MCF 10A (cell line): ENCODE measurements around the gene NUDC. TPM values are rescaled to one million over a fixed set of nuclear protein-coding genes. Genes with fewer than 3 reads are reported as not detected.

Experiments
- BruUV-seq: library from RNA; stranded (reverse); fragments of 400-500 nt; replicated peaks from 2 replicates; lab custom pipeline; 2021; lab: Mats Ljungman, UMichigan
- CTCF ChIA-PET: fragments of 300-600 bp; sonication (Branson Sonifier 250); formaldehyde crosslinking; extraction: SDS; loops from one replicate; lab custom pipeline; 2021; ENCODE audit warnings: antibody characterized with exemption, inconsistent platforms; lab: Yijun Ruan, JAX
- POLR2A ChIA-PET: fragments of 300-600, 350-650 bp; sonication (Branson Sonifier 250); formaldehyde crosslinking; extraction: SDS; loops from one replicate; lab custom pipeline; 2020; ENCODE audit warnings: antibody characterized with exemption, inconsistent platforms; lab: Yijun Ruan, JAX
- DNase-seq: peaks from one replicate; pipeline ENCODE4 v3.0.0-alpha.2; 2018; ENCODE audit not compliant: unreplicated experiment
- H3K27ac Mint-ChIP-seq: one replicate; pipeline ENCODE4 v1.8.0; 2022; ENCODE audit warnings: mild to moderate bottlenecking, low read depth, mixed read lengths; ENCODE audit not compliant: unreplicated experiment
- H3K27me3 Mint-ChIP-seq: one replicate; pipeline ENCODE4 v1.8.0; 2022; ENCODE audit warnings: mixed read lengths; ENCODE audit not compliant: insufficient read depth, unreplicated experiment
- H3K36me3 Mint-ChIP-seq: one replicate; pipeline ENCODE4 v1.8.0; 2022; ENCODE audit warnings: mild to moderate bottlenecking, moderate library complexity, mixed read lengths; ENCODE audit not compliant: insufficient read depth, unreplicated experiment
- H3K4me1 Mint-ChIP-seq: one replicate; pipeline ENCODE4 v1.8.0; 2022; ENCODE audit warnings: mixed read lengths; ENCODE audit not compliant: insufficient read depth, unreplicated experiment
- H3K4me3 Mint-ChIP-seq: one replicate; pipeline ENCODE4 v1.8.0; 2022; ENCODE audit warnings: mild to moderate bottlenecking, moderate library complexity, mixed read lengths; ENCODE audit not compliant: unreplicated experiment
- H3K9me3 Mint-ChIP-seq: one replicate; pipeline ENCODE4 v1.8.0; 2022; ENCODE audit warnings: mixed read lengths; ENCODE audit not compliant: unreplicated experiment
- CTCF ChIP-seq: fragments of 200-600 bp; IDR thresholded peaks from one replicate; pipeline ENCODE4 v1.8.0; 2022; ENCODE audit warnings: antibody characterized with exemption, mild to moderate bottlenecking; ENCODE audit not compliant: unreplicated experiment
- intact Hi-C: fragments of 100-400 bp; cut with micrococcal nuclease; formaldehyde crosslinking; loops from 2 replicates; pipeline ENCODE4 v1.14.1; 2022
- total RNA-seq: library from RNA; stranded (reverse); gene quantifications from 2 replicates; pipeline ENCODE4 v1.2.3, GENCODE V29; 2022

Gene NUDC
- total RNA-seq, 1 experiment from 2014 or later, result 106 TPM

GRCh38 chr1:26965628-26966027, 44.1 kb downstream of the NUDC start:
- no peak overlapping the region for H3K27ac Mint-ChIP-seq
- DNase-seq, result no peak
- ChIA-PET POLR2A (interaction anchor here (0.8 to 2.9 kb wide), 3 partner anchors 30 to 69 kb away, joined by 3 to 40 read pairs (median 5); partner anchors contain the start of gene TRNP1), CTCF (interaction anchor here (1.3 to 5.0 kb wide), 6 partner anchors 13 to 318 kb away, joined by 3 to 72 read pairs (median 24); partner anchors contain the start of gene TRNP1)
- peaks cover 4% of the 10 kb centered on the region for H3K36me3 Mint-ChIP-seq
- no peaks in the 10 kb centered on the region for H3K9me3 Mint-ChIP-seq
- H3K4me1 Mint-ChIP-seq, result peaks cover 34% of the 10 kb centered on the region
- intact Hi-C loops, result no loop called here
- no peak for TF ChIP-seq CTCF
- no peaks in the 10 kb centered on the region for H3K27me3 Mint-ChIP-seq
- H3K4me3 Mint-ChIP-seq, result no peak overlapping the region
- no TSS peak for BruUV-seq

GRCh38 chr1:26970810-26971209, 49.3 kb downstream of the NUDC start:
- no peak overlapping the region for H3K27ac Mint-ChIP-seq
- no peak for DNase-seq
- CTCF ChIA-PET, result no interaction called here
- TF ChIP-seq CTCF, result no peak
- intact Hi-C loops, result no loop called here
- H3K9me3 Mint-ChIP-seq, result no peaks in the 10 kb centered on the region
- POLR2A ChIA-PET, result no interaction called here
- H3K4me3 Mint-ChIP-seq, result no peak overlapping the region
- H3K4me1 Mint-ChIP-seq, result peaks cover 6% of the 10 kb centered on the region
- no peaks in the 10 kb centered on the region for H3K27me3 Mint-ChIP-seq
- BruUV-seq, result no TSS peak
- H3K36me3 Mint-ChIP-seq, result no peaks in the 10 kb centered on the region

GRCh38 chr1:26971590-26971989, 50.0 kb downstream of the NUDC start:
- intact Hi-C loops, result no loop called here
- peaks cover 3% of the 10 kb centered on the region for H3K4me1 Mint-ChIP-seq
- no TSS peak for BruUV-seq
- H3K4me3 Mint-ChIP-seq, result no peak overlapping the region
- ChIA-PET CTCF (interaction anchor here (1.1 kb wide), 1 partner anchor 14 kb away, joined by 3 read pairs; no protein-coding TSS in a partner anchor), POLR2A (no interaction called here)
- H3K9me3 Mint-ChIP-seq, result no peaks in the 10 kb centered on the region
- H3K27ac Mint-ChIP-seq, result no peak overlapping the region
- H3K36me3 Mint-ChIP-seq, result no peaks in the 10 kb centered on the region
- no peaks in the 10 kb centered on the region for H3K27me3 Mint-ChIP-seq
- TF ChIP-seq CTCF, result no peak
- DNase-seq, result no peak

GRCh38 chr1:26972390-26972789, 50.8 kb downstream of the NUDC start:
- intact Hi-C loops, result no loop called here
- Mint-ChIP-seq H3K27ac (no peak overlapping the region), H3K27me3 (no peaks in the 10 kb centered on the region), H3K9me3 (no peaks in the 10 kb centered on the region), H3K4me3 (no peak overlapping the region), H3K4me1 (no peaks in the 10 kb centered on the region), H3K36me3 (no peaks in the 10 kb centered on the region)
- ChIA-PET CTCF (interaction anchor here (1.1 kb wide), 1 partner anchor 13 kb away, joined by 3 read pairs; no protein-coding TSS in a partner anchor), POLR2A (no interaction called here)
- no peak for DNase-seq
- no TSS peak for BruUV-seq
- no peak for TF ChIP-seq CTCF
